CD4-positive, alpha-beta T cell treated with Interleukin-4 for 1 hour (primary cell): Measurements from ENCODE around the gene MFSD6L.
"Not testable (repeated sequence)": the region's sequence is repeated elsewhere in the genome, so short reads cannot be mapped to it uniquely, and the experiment has no call there.

Experiments
- DNase-seq, 2 donors: peaks; one replicate each; pipeline ENCODE4 v3.0.0-alpha.2; 2020 to 2022

The MFSD6L gene

GRCh38 chr17:8825802-8826201 lies 26.6 kb upstream of the MFSD6L start:
- no peak for DNase-seq

- DNase-seq = no peak
Observed at GRCh38 chr17:8823279-8823678, 24.1 kb upstream of the MFSD6L start.

- no peak for DNase-seq
Observed at GRCh38 chr17:8822401-8823035, 23.4 kb upstream of the MFSD6L start.

- no peak for DNase-seq
Observed at GRCh38 chr17:8821446-8822105, 22.4 kb upstream of the MFSD6L start.

GRCh38 chr17:8820311-8821010 lies 21.3 kb upstream of the MFSD6L start:
- DNase-seq = no peak

- peak in 1 of 2 donors; percentile 3 for DNase-seq
Observed at GRCh38 chr17:8818654-8819330, 19.6 kb upstream of the MFSD6L start.

- peak in 1 of 2 donors; percentile 7 for DNase-seq
Observed at GRCh38 chr17:8818047-8818446, 18.9 kb upstream of the MFSD6L start.

- peak; percentile 39 to 82 for DNase-seq
Observed at GRCh38 chr17:8806926-8807550, 7.9 kb upstream of the MFSD6L start.

- peak in 1 of 2 donors; percentile 40 for DNase-seq
Observed at GRCh38 chr17:8806253-8806925, 7.2 kb upstream of the MFSD6L start.

- not testable (repeated sequence) for DNase-seq
Observed at GRCh38 chr17:8805396-8805795, 6.2 kb upstream of the MFSD6L start.

GRCh38 chr17:8803531-8804420 lies 4.6 kb upstream of the MFSD6L start:
- DNase-seq = no peak

GRCh38 chr17:8801135-8801840 lies 2.1 kb upstream of the MFSD6L start:
- no peak for DNase-seq

GRCh38 chr17:8800656-8801055 lies 1.5 kb upstream of the MFSD6L start:
- no peak for DNase-seq

GRCh38 chr17:8799570-8800212 lies 526 bp upstream of the MFSD6L start:
- DNase-seq = no peak

- DNase-seq = no peak
Observed at GRCh38 chr17:8798176-8798845, 854 bp downstream of the MFSD6L start.

GRCh38 chr17:8797621-8798175 lies 1.5 kb downstream of the MFSD6L start:
- DNase-seq = no peak

- no peak for DNase-seq
Observed at GRCh38 chr17:8794636-8795035, 4.5 kb downstream of the MFSD6L start.

- no peak for DNase-seq
Observed at GRCh38 chr17:8793649-8794048, 5.5 kb downstream of the MFSD6L start.

GRCh38 chr17:8792646-8793045 lies 6.5 kb downstream of the MFSD6L start:
- DNase-seq = no peak
